ENCODE measurements around the gene NYAP1.

The NYAP1 gene

GRCh38 chr7:100471021-100471420 lies 12.7 kb upstream of the NYAP1 start:
- Mint-ChIP-seq H3K36me3 (ENCODE audit: low read depth) (peaks cover 29% of the 10 kb centered on the region), H3K4me1 (ENCODE audit: low read depth) (peaks cover 43% of the 10 kb centered on the region), H3K9me3 (no peaks in the 10 kb centered on the region), H3K27ac (no peak overlapping the region), H3K27me3 (no peaks in the 10 kb centered on the region), H3K4me3 (no peak overlapping the region)

GRCh38 chr7:100472121-100472851 lies 11.4 kb upstream of the NYAP1 start:
- H3K4me1 Mint-ChIP-seq (ENCODE audit: low read depth) = peaks cover 54% of the 10 kb centered on the region
- H3K9me3 Mint-ChIP-seq = no peaks in the 10 kb centered on the region
- H3K4me3 Mint-ChIP-seq = no peak overlapping the region
- no peak overlapping the region for H3K27ac Mint-ChIP-seq
- peaks cover 31% of the 10 kb centered on the region for H3K36me3 Mint-ChIP-seq (ENCODE audit: low read depth)
- H3K27me3 Mint-ChIP-seq = no peaks in the 10 kb centered on the region

- Mint-ChIP-seq H3K36me3 (ENCODE audit: low read depth) (peaks cover 31% of the 10 kb centered on the region), H3K4me3 (no peak overlapping the region), H3K9me3 (no peaks in the 10 kb centered on the region), H3K4me1 (ENCODE audit: low read depth) (peaks cover 54% of the 10 kb centered on the region), H3K27ac (peak overlapping the region; percentile 71), H3K27me3 (no peaks in the 10 kb centered on the region)
Measured at GRCh38 chr7:100472854-100473499, 10.8 kb upstream of the NYAP1 start.

- no peaks in the 10 kb centered on the region for H3K9me3 Mint-ChIP-seq
- H3K27ac Mint-ChIP-seq = peak overlapping the region; percentile 82
- H3K27me3 Mint-ChIP-seq = no peaks in the 10 kb centered on the region
- H3K36me3 Mint-ChIP-seq (ENCODE audit: low read depth) = peaks cover 27% of the 10 kb centered on the region
- peak overlapping the region; percentile 82 for H3K4me3 Mint-ChIP-seq
- H3K4me1 Mint-ChIP-seq (ENCODE audit: low read depth) = peaks cover 53% of the 10 kb centered on the region
Measured at GRCh38 chr7:100475549-100475948, 8.2 kb upstream of the NYAP1 start.

GRCh38 chr7:100476101-100476780 lies 7.5 kb upstream of the NYAP1 start:
- peak overlapping the region; percentile 82 for H3K4me3 Mint-ChIP-seq
- H3K9me3 Mint-ChIP-seq = no peaks in the 10 kb centered on the region
- peaks cover 50% of the 10 kb centered on the region for H3K4me1 Mint-ChIP-seq (ENCODE audit: low read depth)
- H3K36me3 Mint-ChIP-seq (ENCODE audit: low read depth) = peaks cover 27% of the 10 kb centered on the region
- no peaks in the 10 kb centered on the region for H3K27me3 Mint-ChIP-seq
- peak overlapping the region; percentile 82 for H3K27ac Mint-ChIP-seq

- no peaks in the 10 kb centered on the region for H3K27me3 Mint-ChIP-seq
- peak overlapping the region; percentile 82 for H3K4me3 Mint-ChIP-seq
- peak overlapping the region; percentile 56 for H3K27ac Mint-ChIP-seq
- H3K9me3 Mint-ChIP-seq = no peaks in the 10 kb centered on the region
- H3K36me3 Mint-ChIP-seq (ENCODE audit: low read depth) = peaks cover 27% of the 10 kb centered on the region
- H3K4me1 Mint-ChIP-seq (ENCODE audit: low read depth) = peaks cover 50% of the 10 kb centered on the region
Measured at GRCh38 chr7:100476903-100477870, 6.5 kb upstream of the NYAP1 start.

GRCh38 chr7:100477871-100478267 lies 5.9 kb upstream of the NYAP1 start:
- peak overlapping the region; percentile 90 for H3K27ac Mint-ChIP-seq
- peak overlapping the region; percentile 82 for H3K4me3 Mint-ChIP-seq
- peaks cover 53% of the 10 kb centered on the region for H3K4me1 Mint-ChIP-seq (ENCODE audit: low read depth)

GRCh38 chr7:100478958-100479660 lies 4.6 kb upstream of the NYAP1 start, which contains the start of gene TSC22D4:
Gene TSC22D4 (minus strand): TSS chr7:100479214. CDS start chr7:100478038, 1,176 bp downstream.
- peak within 1 kb of the TSS; percentile 90 for H3K27ac Mint-ChIP-seq
- H3K4me1 Mint-ChIP-seq (ENCODE audit: low read depth) = peaks cover 42% of the 10 kb centered on the region
- H3K36me3 Mint-ChIP-seq (ENCODE audit: low read depth) = peaks cover 17% of the 10 kb centered on the region
- no peaks in the 10 kb centered on the region for H3K9me3 Mint-ChIP-seq
- no peaks in the 10 kb centered on the region for H3K27me3 Mint-ChIP-seq
- H3K4me3 Mint-ChIP-seq = peak within 1 kb of the TSS; percentile 82

More at GRCh38 chr7:100477871-100478267, 5.9 kb upstream of the NYAP1 start:
- Mint-ChIP-seq H3K27me3 (no peaks in the 10 kb centered on the region), H3K9me3 (no peaks in the 10 kb centered on the region), H3K36me3 (ENCODE audit: low read depth) (peaks cover 27% of the 10 kb centered on the region)

GRCh38 chr7:100481466-100481865 lies 2.3 kb upstream of the NYAP1 start:
- peaks cover 19% of the 10 kb centered on the region for H3K4me1 Mint-ChIP-seq (ENCODE audit: low read depth)
- no peak overlapping the region for H3K27ac Mint-ChIP-seq
- no peak overlapping the region for H3K4me3 Mint-ChIP-seq
- H3K36me3 Mint-ChIP-seq (ENCODE audit: low read depth) = peaks cover 6% of the 10 kb centered on the region
- no peaks in the 10 kb centered on the region for H3K9me3 Mint-ChIP-seq
- H3K27me3 Mint-ChIP-seq = no peaks in the 10 kb centered on the region

- Mint-ChIP-seq H3K27me3 (no peaks in the 10 kb centered on the region), H3K27ac (peak overlapping the region; percentile 71), H3K4me3 (peak overlapping the region; percentile 85), H3K9me3 (no peaks in the 10 kb centered on the region), H3K36me3 (ENCODE audit: low read depth) (no peaks in the 10 kb centered on the region), H3K4me1 (ENCODE audit: low read depth) (peaks cover 11% of the 10 kb centered on the region)
Measured at GRCh38 chr7:100482728-100483089, 1.0 kb upstream of the NYAP1 start.

GRCh38 chr7:100483090-100483721 lies 521 bp upstream of the NYAP1 start:
- H3K36me3 Mint-ChIP-seq (ENCODE audit: low read depth) = no peaks in the 10 kb centered on the region
- no peaks in the 10 kb centered on the region for H3K9me3 Mint-ChIP-seq
- H3K4me1 Mint-ChIP-seq (ENCODE audit: low read depth) = peaks cover 11% of the 10 kb centered on the region
- no peaks in the 10 kb centered on the region for H3K27me3 Mint-ChIP-seq
- peak overlapping the region; percentile 85 for H3K4me3 Mint-ChIP-seq
- peak overlapping the region; percentile 71 for H3K27ac Mint-ChIP-seq

- H3K4me3 Mint-ChIP-seq = peak overlapping the region; percentile 40
- H3K4me1 Mint-ChIP-seq (ENCODE audit: low read depth) = peaks cover 8% of the 10 kb centered on the region
- no peaks in the 10 kb centered on the region for H3K9me3 Mint-ChIP-seq
- H3K36me3 Mint-ChIP-seq (ENCODE audit: low read depth) = no peaks in the 10 kb centered on the region
- H3K27me3 Mint-ChIP-seq = no peaks in the 10 kb centered on the region
- H3K27ac Mint-ChIP-seq = no peak overlapping the region
Measured at GRCh38 chr7:100484673-100485045, 932 bp downstream of the NYAP1 start.

- Mint-ChIP-seq H3K9me3 (no peaks in the 10 kb centered on the region), H3K27ac (no peak overlapping the region), H3K4me1 (ENCODE audit: low read depth) (peaks cover 7% of the 10 kb centered on the region), H3K4me3 (no peak overlapping the region), H3K36me3 (ENCODE audit: low read depth) (no peaks in the 10 kb centered on the region), H3K27me3 (no peaks in the 10 kb centered on the region)
Measured at GRCh38 chr7:100485471-100485876, 1.7 kb downstream of the NYAP1 start.
